Sigmoid colon (tissue), 4 donors: ENCODE data around the gene CDH22.

Source experiments
- EP300 ChIP-seq, 4 donors: sonication (generic); formaldehyde crosslinking; IDR thresholded peaks; one replicate each; pipeline ENCODE4 v1.6.1; 2017; ENCODE audit warnings: antibody characterized with exemption in 4 of 4
- POLR2A ChIP-seq, 2 donors: fragments of 450-650 bp; IDR thresholded peaks; one replicate each; pipeline ENCODE4 v1.6.1; 2016; ENCODE audit warnings: antibody characterized with exemption in 2 of 2, mild to moderate bottlenecking in 2 of 2, moderate library complexity in 2 of 2
- POLR2AphosphoS5 ChIP-seq, 4 donors: sonication (generic); formaldehyde crosslinking; IDR thresholded peaks; one replicate each; pipeline ENCODE4 v1.6.1; 2017; ENCODE audit warnings: antibody characterized with exemption in 4 of 4
- TF ChIP-seq, protein P1 (sequence below), 4 experiments: fragments of 450-650 bp in 3 of 4; fragments of 200-600 bp in 1 of 4; IDR thresholded peaks; one replicate each; pipeline ENCODE4 v1.5.1; 2016 to 2019; ENCODE audit warnings: antibody characterized with exemption in 4 of 4, mild to moderate bottlenecking in 3 of 4, moderate library complexity in 2 of 4

DNA sequence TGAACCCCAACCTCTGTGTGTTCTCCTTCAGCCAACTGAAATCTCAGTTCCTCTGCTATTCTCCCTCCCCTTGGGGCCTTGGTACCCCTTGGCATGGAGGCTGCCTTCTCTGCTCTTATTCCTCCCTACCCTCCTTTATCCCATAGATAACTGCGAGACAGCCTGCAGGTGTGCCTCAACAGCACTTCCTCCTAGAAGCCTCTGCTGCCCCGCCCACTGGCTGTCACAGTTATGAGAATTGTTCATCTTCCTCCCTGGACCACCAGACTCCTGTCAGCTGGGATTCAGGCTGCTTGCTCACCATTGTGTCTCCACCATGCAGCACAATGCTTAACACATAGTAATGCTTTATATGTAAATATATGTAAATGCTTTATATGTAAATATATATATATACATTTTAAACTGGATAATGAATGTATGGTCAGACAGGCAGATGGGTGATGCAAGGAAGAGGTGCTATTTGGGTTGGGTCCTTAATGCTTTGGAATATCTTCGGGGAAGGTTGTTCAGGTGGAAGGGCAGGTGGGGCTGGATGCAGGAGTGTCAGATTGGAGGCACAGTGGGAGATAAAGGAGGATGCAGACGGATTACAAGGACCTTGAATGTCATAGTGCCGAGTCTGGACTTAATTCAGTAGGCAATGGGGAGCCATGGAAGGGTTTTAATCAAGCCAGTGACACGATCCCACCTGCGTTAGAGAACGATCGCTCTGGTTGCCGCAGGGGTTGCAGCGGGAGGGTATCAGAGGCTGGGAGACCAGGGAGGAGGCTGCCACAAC, 4.9 kb downstream of the CDH22 start:
- TF ChIP-seq, protein P1, sequence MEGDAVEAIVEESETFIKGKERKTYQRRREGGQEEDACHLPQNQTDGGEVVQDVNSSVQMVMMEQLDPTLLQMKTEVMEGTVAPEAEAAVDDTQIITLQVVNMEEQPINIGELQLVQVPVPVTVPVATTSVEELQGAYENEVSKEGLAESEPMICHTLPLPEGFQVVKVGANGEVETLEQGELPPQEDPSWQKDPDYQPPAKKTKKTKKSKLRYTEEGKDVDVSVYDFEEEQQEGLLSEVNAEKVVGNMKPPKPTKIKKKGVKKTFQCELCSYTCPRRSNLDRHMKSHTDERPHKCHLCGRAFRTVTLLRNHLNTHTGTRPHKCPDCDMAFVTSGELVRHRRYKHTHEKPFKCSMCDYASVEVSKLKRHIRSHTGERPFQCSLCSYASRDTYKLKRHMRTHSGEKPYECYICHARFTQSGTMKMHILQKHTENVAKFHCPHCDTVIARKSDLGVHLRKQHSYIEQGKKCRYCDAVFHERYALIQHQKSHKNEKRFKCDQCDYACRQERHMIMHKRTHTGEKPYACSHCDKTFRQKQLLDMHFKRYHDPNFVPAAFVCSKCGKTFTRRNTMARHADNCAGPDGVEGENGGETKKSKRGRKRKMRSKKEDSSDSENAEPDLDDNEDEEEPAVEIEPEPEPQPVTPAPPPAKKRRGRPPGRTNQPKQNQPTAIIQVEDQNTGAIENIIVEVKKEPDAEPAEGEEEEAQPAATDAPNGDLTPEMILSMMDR (IDR thresholded peaks at IDR 0.05) = no peak
- no peak for TF ChIP-seq POLR2A (IDR thresholded peaks at IDR 0.05)
- no peak for TF ChIP-seq POLR2AphosphoS5 (IDR thresholded peaks at IDR 0.05)
- TF ChIP-seq EP300 (IDR thresholded peaks at IDR 0.05) = no peak
